GM12873 (cell line): Measurements from ENCODE around the gene AQP2.

Source experiments
- CTCF ChIP-seq: IDR thresholded peaks from 2 replicates; pipeline ENCODE4 v1.5.1; 2012; ENCODE audit warnings: low read depth, mild to moderate bottlenecking, moderate library complexity, low read length, control low read depth; ENCODE audit not compliant: insufficient read depth; ENCODE audit errors: missing control alignments

The AQP2 gene

GRCh38 chr12:49942921-49943624 lies 7.5 kb upstream of the AQP2 start:
- TF ChIP-seq CTCF: no peak

- TF ChIP-seq CTCF: no peak
Measured at GRCh38 chr12:49943625-49943960, 6.9 kb upstream of the AQP2 start.

GRCh38 chr12:49944046-49944445 lies 6.5 kb upstream of the AQP2 start:
- no peak for TF ChIP-seq CTCF

- no peak for TF ChIP-seq CTCF
Measured at GRCh38 chr12:49944718-49945117, 5.8 kb upstream of the AQP2 start.

- TF ChIP-seq CTCF: peak; percentile 99
Measured at GRCh38 chr12:49945394-49946080, 5.0 kb upstream of the AQP2 start.

- TF ChIP-seq CTCF: no peak
Measured at GRCh38 chr12:49946086-49946485, 4.5 kb upstream of the AQP2 start.

GRCh38 chr12:49946497-49946896 lies 4.0 kb upstream of the AQP2 start:
- TF ChIP-seq CTCF: no peak
